Panc1 (cell line): ENCODE data around the gene MYCBPAP. TPM values are rescaled to one million over a fixed set of nuclear protein-coding genes. Genes with fewer than 3 reads are reported as not detected.

ENCODE experiments used
- ATAC-seq: fragments of 200-7000 bp; cut with Tn5 transposase; 2 replicates; pipeline ENCODE4 v1.9.1; 2020; ENCODE audit warnings: mild to moderate bottlenecking, moderate library complexity
- BruUV-seq: library from RNA; stranded (reverse); fragments of 400-500 nt; replicated peaks from 2 replicates; lab custom pipeline; 2021; lab: Mats Ljungman, UMichigan
- CTCF ChIA-PET: fragments of 300-600 bp; sonication (Branson Sonifier 250); formaldehyde crosslinking; loops from one replicate; lab custom pipeline; 2022; ENCODE audit warnings: antibody characterized with exemption; lab: Charles Lee
- POLR2A ChIA-PET: fragments of 300-600 bp; sonication (Branson Sonifier 250); formaldehyde crosslinking; loops from one replicate; lab custom pipeline; 2022; ENCODE audit warnings: antibody characterized with exemption; lab: Charles Lee
- DNase-seq: peaks from one replicate; pipeline ENCODE4 v3.0.0-alpha.2; 2010; ENCODE audit warnings: low read depth, low spot score
- H3K27ac ChIP-seq: 2 replicates; pipeline ENCODE4 v1.5.1; 2011; ENCODE audit warnings: mild to moderate bottlenecking, low read length, inconsistent platforms
- H3K27me3 ChIP-seq: fragments of 200-500 bp; sonication (Bioruptor generic); 2 replicates; pipeline ENCODE4 v1.6.0; 2014; ENCODE audit warnings: low read length, inconsistent platforms; ENCODE audit not compliant: control insufficient read depth, insufficient read depth
- H3K36me3 ChIP-seq: fragments of 200-500 bp; sonication (Bioruptor generic); 2 replicates; pipeline ENCODE4 v1.5.1; 2014; ENCODE audit warnings: inconsistent platforms, mild to moderate bottlenecking, low read length, moderate library complexity; ENCODE audit not compliant: control insufficient read depth, insufficient read depth
- H3K4me1 ChIP-seq: 2 replicates; pipeline ENCODE4 v1.5.1; 2011; ENCODE audit warnings: inconsistent platforms, mild to moderate bottlenecking, low read length, moderate library complexity; ENCODE audit not compliant: control insufficient read depth, insufficient read depth
- H3K4me3 ChIP-seq, 2 experiments: 2 replicates each; pipeline ENCODE4 v1.5.1; 2011 to 2012; ENCODE audit warnings: low read depth in 2 of 2, low read length in 2 of 2, mild to moderate bottlenecking in 2 of 2, inconsistent platforms in 1 of 2, moderate library complexity in 1 of 2
- H3K9me3 ChIP-seq: fragments of 200-500 bp; sonication (Bioruptor generic); 2 replicates; pipeline ENCODE4 v1.5.1; 2014; ENCODE audit warnings: low read depth, mild to moderate bottlenecking, inconsistent platforms, low read length, moderate library complexity; ENCODE audit not compliant: control insufficient read depth, insufficient read depth
- CTCF ChIP-seq: fragments of 450-650 bp; IDR thresholded peaks from 2 replicates; pipeline ENCODE4 v1.5.1; 2017; ENCODE audit warnings: mild to moderate bottlenecking
- POLR2AphosphoS5 ChIP-seq: IDR thresholded peaks from 2 replicates; pipeline ENCODE4 v1.6.1; 2012; ENCODE audit warnings: mild to moderate bottlenecking, low read depth, low read length, moderate library complexity
- REST ChIP-seq, 2 experiments: IDR thresholded peaks; 2 replicates each; pipeline ENCODE4 v1.6.1; 2011 to 2012; ENCODE audit warnings: low read depth in 2 of 2, control low read depth in 1 of 2, low read length in 1 of 2, mild to moderate bottlenecking in 1 of 2, moderate library complexity in 1 of 2; ENCODE audit not compliant: insufficient read depth in 1 of 2
- SIN3A ChIP-seq: IDR thresholded peaks from 2 replicates; pipeline ENCODE4 v1.6.1; 2012; ENCODE audit warnings: low read depth, mild to moderate bottlenecking, low read length, moderate library complexity, borderline replicate concordance; ENCODE audit not compliant: insufficient read depth
- TCF7L2 ChIP-seq: IDR thresholded peaks from 2 replicates; pipeline ENCODE4 v1.6.1; 2011; ENCODE audit warnings: mild to moderate bottlenecking, low read depth, low read length, inconsistent platforms
- in situ Hi-C: cut with HindIII; loops from 2 replicates; pipeline ENCODE4 v1.10.0; 2016; ENCODE audit warnings: low sequenced_read_pairs, low pct_unique_long_range_greater_than_20kb
- intact Hi-C: fragments of 100-400 bp; cut with micrococcal nuclease; formaldehyde crosslinking; loops from one replicate; pipeline ENCODE4 v1.10.0; 2022; ENCODE audit not compliant: unreplicated experiment
- total RNA-seq: library from RNA; stranded (reverse); gene quantifications from one replicate; pipeline ENCODE4 v1.2.1, GENCODE V29; 2021; ENCODE audit not compliant: unreplicated experiment

Gene MYCBPAP
- total RNA-seq, 1 experiment from 2014 or later: 2.2 TPM

- TF ChIP-seq SIN3A (no peak), POLR2AphosphoS5 (no peak), TCF7L2 (no peak), CTCF (no peak), REST (IDR thresholded peaks at IDR 0.05; ENCODE audit: insufficient read depth in 1 of 2, low read depth in 2 of 2, low read length in 1 of 2) (no peak)
- ATAC-seq (no peak), DNase-seq (no peak)
- Histone ChIP-seq H3K4me3 (no peak overlapping the region), H3K27me3 (no peaks in the 10 kb centered on the region), H3K9me3 (no peaks in the 10 kb centered on the region), H3K4me1 (no peaks in the 10 kb centered on the region; the same call in 1 of the 2 replicates), H3K27ac (no peak overlapping the region), H3K36me3 (no peaks in the 10 kb centered on the region)
- intact Hi-C loops: no loop called here
- in situ Hi-C loops: no loop called here
- ChIA-PET CTCF (no interaction called here), POLR2A (interaction anchor here (0.9 kb wide), 1 partner anchor 9 kb away, joined by 3 read pairs; no protein-coding TSS in a partner anchor)
- no TSS peak for BruUV-seq
These were observed 40.4 kb upstream of the MYCBPAP start for GRCh38 chr17:50467855-50468303.

GRCh38 chr17:50468304-50469207, 39.7 kb upstream of the MYCBPAP start, which contains the start of gene CHAD:
TSS of gene CHAD (minus strand) at chr17:50468880. CDS start at chr17:50468813, 67 bp downstream.
- H3K36me3 ChIP-seq: no peaks in the 10 kb centered on the region
- H3K4me1 ChIP-seq: no peaks in the 10 kb centered on the region; the same call in 1 of the 2 replicates
- TF ChIP-seq CTCF (no peak), TCF7L2 (no peak), REST (IDR thresholded peaks at IDR 0.05; ENCODE audit: insufficient read depth in 1 of 2, low read depth in 2 of 2, low read length in 1 of 2) (no peak), POLR2AphosphoS5 (no peak), SIN3A (no peak)
- DNase-seq: no peak
- intact Hi-C loops (no loop called here), in situ Hi-C loops (no loop called here)
- ChIA-PET POLR2A (interaction anchor here (0.9 kb wide), 1 partner anchor 10 kb away, joined by 3 read pairs; no protein-coding TSS in a partner anchor), CTCF (no interaction called here)
- no peaks in the 10 kb centered on the region for H3K27me3 ChIP-seq
- H3K4me3 ChIP-seq: no peak within 1 kb of the TSS
- no TSS peak for BruUV-seq
- no peaks in the 10 kb centered on the region for H3K9me3 ChIP-seq
- no peak for ATAC-seq
- no peak within 1 kb of the TSS for H3K27ac ChIP-seq
